Vagina (tissue), 2 donors: Measurements from ENCODE around the gene LRRC1.

ENCODE experiments used
- POLR2A ChIP-seq, 2 donors: fragments of 450-650 bp; IDR thresholded peaks; one replicate each; pipeline ENCODE4 v1.6.1; 2017; ENCODE audit warnings: antibody characterized with exemption in 2 of 2, mild to moderate bottlenecking in 2 of 2, moderate library complexity in 2 of 2
- POLR2AphosphoS5 ChIP-seq, 2 donors: sonication (generic); formaldehyde crosslinking; IDR thresholded peaks; one replicate each; pipeline ENCODE4 v1.9.0; 2017; ENCODE audit warnings: antibody characterized with exemption in 2 of 2, mild to moderate bottlenecking in 2 of 2, low read depth in 1 of 2; ENCODE audit not compliant: insufficient read depth in 1 of 2
- TF ChIP-seq, protein P1 (sequence below), 3 experiments: fragments of 450-650 bp in 2 of 3; fragments of 200-600 bp in 1 of 3; sonication (generic) in 1 of 3; IDR thresholded peaks; one replicate each; pipeline ENCODE4 v1.5.1; 2017 to 2019; ENCODE audit warnings: antibody characterized with exemption in 3 of 3, mild to moderate bottlenecking in 2 of 3, moderate library complexity in 2 of 3

- TF ChIP-seq POLR2AphosphoS5 (IDR thresholded peaks at IDR 0.05; ENCODE audit: insufficient read depth in 1 of 2, low read depth in 1 of 2) (no peak), POLR2A (IDR thresholded peaks at IDR 0.05) (no peak)
- TF ChIP-seq, protein P1, sequence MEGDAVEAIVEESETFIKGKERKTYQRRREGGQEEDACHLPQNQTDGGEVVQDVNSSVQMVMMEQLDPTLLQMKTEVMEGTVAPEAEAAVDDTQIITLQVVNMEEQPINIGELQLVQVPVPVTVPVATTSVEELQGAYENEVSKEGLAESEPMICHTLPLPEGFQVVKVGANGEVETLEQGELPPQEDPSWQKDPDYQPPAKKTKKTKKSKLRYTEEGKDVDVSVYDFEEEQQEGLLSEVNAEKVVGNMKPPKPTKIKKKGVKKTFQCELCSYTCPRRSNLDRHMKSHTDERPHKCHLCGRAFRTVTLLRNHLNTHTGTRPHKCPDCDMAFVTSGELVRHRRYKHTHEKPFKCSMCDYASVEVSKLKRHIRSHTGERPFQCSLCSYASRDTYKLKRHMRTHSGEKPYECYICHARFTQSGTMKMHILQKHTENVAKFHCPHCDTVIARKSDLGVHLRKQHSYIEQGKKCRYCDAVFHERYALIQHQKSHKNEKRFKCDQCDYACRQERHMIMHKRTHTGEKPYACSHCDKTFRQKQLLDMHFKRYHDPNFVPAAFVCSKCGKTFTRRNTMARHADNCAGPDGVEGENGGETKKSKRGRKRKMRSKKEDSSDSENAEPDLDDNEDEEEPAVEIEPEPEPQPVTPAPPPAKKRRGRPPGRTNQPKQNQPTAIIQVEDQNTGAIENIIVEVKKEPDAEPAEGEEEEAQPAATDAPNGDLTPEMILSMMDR (IDR thresholded peaks at IDR 0.05), result no peak
These were observed 56.8 kb downstream of the LRRC1 start for GRCh38 chr6:53851561-53851960.
